K562 (cell line): ENCODE data around the gene WDR13.
"Not testable (repeated sequence)": the region's sequence is repeated elsewhere in the genome, so short reads cannot be mapped to it uniquely, and the experiment has no call there.

Source experiments
- ARID2 ChIP-seq: fragments of 450-650 bp; IDR thresholded peaks from 2 replicates; pipeline ENCODE4 v1.6.1; 2017; ENCODE audit warnings: antibody characterized with exemption, mild to moderate bottlenecking
- CHD4 ChIP-seq: fragments of 200-600 bp; sonication (generic); IDR thresholded peaks from 3 replicates; pipeline ENCODE4 v1.6.1; 2012; ENCODE audit warnings: low read depth, mild to moderate bottlenecking, mixed read lengths, low read length, inconsistent platforms; ENCODE audit not compliant: insufficient read depth, insufficient replicate concordance, poor library complexity, severe bottlenecking
- JUND ChIP-seq, 2 experiments: IDR thresholded peaks; 2 replicates in 1 of 2; 3 replicates in 1 of 2; pipeline ENCODE4 v1.6.1; 2011; ENCODE audit warnings: borderline replicate concordance in 2 of 2, low read depth in 2 of 2, low read length in 2 of 2, improper control_type of control experiment in 1 of 2, missing biosample characterization in 1 of 2, missing genetic modification characterization in 1 of 2, missing genetic modification reagents in 1 of 2
- KLF6 ChIP-seq: fragments of 250-450 bp; sonication (Bioruptor Pico); IDR thresholded peaks from 2 replicates; pipeline ENCODE4 v1.4.0; 2020; ENCODE audit warnings: mild to moderate bottlenecking, moderate library complexity, borderline replicate concordance
- NFIX ChIP-seq: fragments of 250-450 bp; sonication (Bioruptor Pico); IDR thresholded peaks from 2 replicates; pipeline ENCODE4 v1.4.0; 2020; ENCODE audit warnings: low read depth, mild to moderate bottlenecking, moderate library complexity
- POLR2A ChIP-seq: fragments of 450-650 bp; conservative IDR thresholded peaks from 2 replicates; pipeline ENCODE4 v1.6.1; 2016
- RAD51 ChIP-seq: fragments of 450-650 bp; IDR thresholded peaks from 2 replicates; pipeline ENCODE4 v1.7.1; 2016; ENCODE audit warnings: low read depth, mild to moderate bottlenecking, borderline replicate concordance
- SMARCB1 ChIP-seq: IDR thresholded peaks from 2 replicates; pipeline ENCODE4 v1.6.1; 2011; ENCODE audit warnings: improper control_type of control experiment, low read depth; ENCODE audit not compliant: insufficient read length
- ZC3H4 ChIP-seq: sonication (generic); formaldehyde crosslinking; IDR thresholded peaks from 2 replicates; pipeline ENCODE4 v1.9.0; 2021; ENCODE audit warnings: missing genetic modification reagents, borderline replicate concordance
- ZNF274 ChIP-seq: IDR thresholded peaks from 2 replicates; pipeline ENCODE4 v1.6.1; 2011; ENCODE audit warnings: low read depth, mild to moderate bottlenecking, low read length, moderate library complexity, borderline replicate concordance
- ZNF717 ChIP-seq: fragments of 250-450 bp; sonication (Bioruptor Pico); IDR thresholded peaks from 2 replicates; pipeline ENCODE4 v1.5.0; 2021
- TF ChIP-seq, protein P1 (sequence below): sonication (generic); formaldehyde crosslinking; IDR thresholded peaks from 2 replicates; pipeline ENCODE4 v1.8.0; 2022; ENCODE audit warnings: missing genetic modification reagents, mild to moderate bottlenecking, borderline replicate concordance
- TF ChIP-seq, protein P2 (sequence below), 3 experiments: IDR thresholded peaks in 2 of 3; conservative IDR thresholded peaks in 1 of 3; 2 replicates each; pipeline ENCODE4 v1.5.1; 2011 to 2012; ENCODE audit warnings: low read length in 3 of 3, mild to moderate bottlenecking in 3 of 3, control low read depth in 2 of 3, improper control_type of control experiment in 1 of 3, inconsistent platforms in 1 of 3, low read depth in 1 of 3, mixed read lengths in 1 of 3, moderate library complexity in 1 of 3; ENCODE audit not compliant: insufficient read depth in 2 of 3
- TF ChIP-seq, protein P3 (sequence below): sonication (generic); formaldehyde crosslinking; IDR thresholded peaks from 2 replicates; pipeline ENCODE4 v1.8.1; 2023; ENCODE audit warnings: missing genetic modification reagents, mild to moderate bottlenecking, borderline replicate concordance

DNA sequence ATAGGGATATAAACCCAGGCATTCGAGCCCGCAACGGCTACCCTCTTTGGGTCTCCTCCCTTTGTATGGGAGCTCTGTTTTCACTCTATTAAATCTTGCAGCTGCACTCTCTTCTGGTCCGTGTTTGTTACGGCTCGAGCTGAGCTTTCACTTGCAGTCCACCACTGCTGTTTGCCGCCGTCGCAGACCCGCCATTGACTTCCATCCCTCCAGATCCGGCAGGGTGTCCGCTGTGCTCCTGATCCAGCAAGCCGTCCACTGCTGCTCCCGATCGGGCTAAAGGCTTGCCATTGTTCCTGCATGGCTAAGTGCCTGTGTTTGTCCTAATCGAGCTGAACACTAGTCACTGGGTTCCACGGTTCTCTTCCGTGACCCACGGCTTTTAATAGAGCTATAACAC lies 57.5 kb downstream of the WDR13 start:
- TF ChIP-seq, protein P1, sequence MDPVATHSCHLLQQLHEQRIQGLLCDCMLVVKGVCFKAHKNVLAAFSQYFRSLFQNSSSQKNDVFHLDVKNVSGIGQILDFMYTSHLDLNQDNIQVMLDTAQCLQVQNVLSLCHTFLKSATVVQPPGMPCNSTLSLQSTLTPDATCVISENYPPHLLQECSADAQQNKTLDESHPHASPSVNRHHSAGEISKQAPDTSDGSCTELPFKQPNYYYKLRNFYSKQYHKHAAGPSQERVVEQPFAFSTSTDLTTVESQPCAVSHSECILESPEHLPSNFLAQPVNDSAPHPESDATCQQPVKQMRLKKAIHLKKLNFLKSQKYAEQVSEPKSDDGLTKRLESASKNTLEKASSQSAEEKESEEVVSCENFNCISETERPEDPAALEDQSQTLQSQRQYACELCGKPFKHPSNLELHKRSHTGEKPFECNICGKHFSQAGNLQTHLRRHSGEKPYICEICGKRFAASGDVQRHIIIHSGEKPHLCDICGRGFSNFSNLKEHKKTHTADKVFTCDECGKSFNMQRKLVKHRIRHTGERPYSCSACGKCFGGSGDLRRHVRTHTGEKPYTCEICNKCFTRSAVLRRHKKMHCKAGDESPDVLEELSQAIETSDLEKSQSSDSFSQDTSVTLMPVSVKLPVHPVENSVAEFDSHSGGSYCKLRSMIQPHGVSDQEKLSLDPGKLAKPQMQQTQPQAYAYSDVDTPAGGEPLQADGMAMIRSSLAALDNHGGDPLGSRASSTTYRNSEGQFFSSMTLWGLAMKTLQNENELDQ (CRISPR knock-in tag): not testable (repeated sequence)
- not testable (repeated sequence) for TF ChIP-seq KLF6 (CRISPR knock-in tag); ZNF717; ZC3H4 (CRISPR knock-in tag); NFIX (CRISPR knock-in tag); SMARCB1; CHD4; POLR2A; RAD51; ARID2; ZNF274; JUND (IDR thresholded peaks at IDR 0.05; ENCODE audit: borderline replicate concordance, low read depth, low read length); JUND (tag; IDR thresholded peaks at IDR 0.05; ENCODE audit: borderline replicate concordance, low read depth, low read length)
- TF ChIP-seq, protein P2, sequence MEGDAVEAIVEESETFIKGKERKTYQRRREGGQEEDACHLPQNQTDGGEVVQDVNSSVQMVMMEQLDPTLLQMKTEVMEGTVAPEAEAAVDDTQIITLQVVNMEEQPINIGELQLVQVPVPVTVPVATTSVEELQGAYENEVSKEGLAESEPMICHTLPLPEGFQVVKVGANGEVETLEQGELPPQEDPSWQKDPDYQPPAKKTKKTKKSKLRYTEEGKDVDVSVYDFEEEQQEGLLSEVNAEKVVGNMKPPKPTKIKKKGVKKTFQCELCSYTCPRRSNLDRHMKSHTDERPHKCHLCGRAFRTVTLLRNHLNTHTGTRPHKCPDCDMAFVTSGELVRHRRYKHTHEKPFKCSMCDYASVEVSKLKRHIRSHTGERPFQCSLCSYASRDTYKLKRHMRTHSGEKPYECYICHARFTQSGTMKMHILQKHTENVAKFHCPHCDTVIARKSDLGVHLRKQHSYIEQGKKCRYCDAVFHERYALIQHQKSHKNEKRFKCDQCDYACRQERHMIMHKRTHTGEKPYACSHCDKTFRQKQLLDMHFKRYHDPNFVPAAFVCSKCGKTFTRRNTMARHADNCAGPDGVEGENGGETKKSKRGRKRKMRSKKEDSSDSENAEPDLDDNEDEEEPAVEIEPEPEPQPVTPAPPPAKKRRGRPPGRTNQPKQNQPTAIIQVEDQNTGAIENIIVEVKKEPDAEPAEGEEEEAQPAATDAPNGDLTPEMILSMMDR (IDR thresholded peaks at IDR 0.05 in 2 of 3, conservative IDR thresholded peaks at IDR 0.05 in 1 of 3; ENCODE audit: insufficient read depth in 2 of 3, low read depth in 1 of 3, low read length in 3 of 3): not testable (repeated sequence)
- TF ChIP-seq, protein P3, sequence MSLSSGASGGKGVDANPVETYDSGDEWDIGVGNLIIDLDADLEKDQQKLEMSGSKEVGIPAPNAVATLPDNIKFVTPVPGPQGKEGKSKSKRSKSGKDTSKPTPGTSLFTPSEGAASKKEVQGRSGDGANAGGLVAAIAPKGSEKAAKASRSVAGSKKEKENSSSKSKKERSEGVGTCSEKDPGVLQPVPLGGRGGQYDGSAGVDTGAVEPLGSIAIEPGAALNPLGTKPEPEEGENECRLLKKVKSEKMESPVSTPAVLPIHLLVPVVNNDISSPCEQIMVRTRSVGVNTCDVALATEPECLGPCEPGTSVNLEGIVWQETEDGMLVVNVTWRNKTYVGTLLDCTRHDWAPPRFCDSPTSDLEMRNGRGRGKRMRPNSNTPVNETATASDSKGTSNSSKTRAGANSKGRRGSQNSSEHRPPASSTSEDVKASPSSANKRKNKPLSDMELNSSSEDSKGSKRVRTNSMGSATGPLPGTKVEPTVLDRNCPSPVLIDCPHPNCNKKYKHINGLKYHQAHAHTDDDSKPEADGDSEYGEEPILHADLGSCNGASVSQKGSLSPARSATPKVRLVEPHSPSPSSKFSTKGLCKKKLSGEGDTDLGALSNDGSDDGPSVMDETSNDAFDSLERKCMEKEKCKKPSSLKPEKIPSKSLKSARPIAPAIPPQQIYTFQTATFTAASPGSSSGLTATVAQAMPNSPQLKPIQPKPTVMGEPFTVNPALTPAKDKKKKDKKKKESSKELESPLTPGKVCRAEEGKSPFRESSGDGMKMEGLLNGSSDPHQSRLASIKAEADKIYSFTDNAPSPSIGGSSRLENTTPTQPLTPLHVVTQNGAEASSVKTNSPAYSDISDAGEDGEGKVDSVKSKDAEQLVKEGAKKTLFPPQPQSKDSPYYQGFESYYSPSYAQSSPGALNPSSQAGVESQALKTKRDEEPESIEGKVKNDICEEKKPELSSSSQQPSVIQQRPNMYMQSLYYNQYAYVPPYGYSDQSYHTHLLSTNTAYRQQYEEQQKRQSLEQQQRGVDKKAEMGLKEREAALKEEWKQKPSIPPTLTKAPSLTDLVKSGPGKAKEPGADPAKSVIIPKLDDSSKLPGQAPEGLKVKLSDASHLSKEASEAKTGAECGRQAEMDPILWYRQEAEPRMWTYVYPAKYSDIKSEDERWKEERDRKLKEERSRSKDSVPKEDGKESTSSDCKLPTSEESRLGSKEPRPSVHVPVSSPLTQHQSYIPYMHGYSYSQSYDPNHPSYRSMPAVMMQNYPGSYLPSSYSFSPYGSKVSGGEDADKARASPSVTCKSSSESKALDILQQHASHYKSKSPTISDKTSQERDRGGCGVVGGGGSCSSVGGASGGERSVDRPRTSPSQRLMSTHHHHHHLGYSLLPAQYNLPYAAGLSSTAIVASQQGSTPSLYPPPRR (CRISPR knock-in tag): not testable (repeated sequence)
